ENCODE results near the gene SDF2L1.

The SDF2L1 gene

DNA sequence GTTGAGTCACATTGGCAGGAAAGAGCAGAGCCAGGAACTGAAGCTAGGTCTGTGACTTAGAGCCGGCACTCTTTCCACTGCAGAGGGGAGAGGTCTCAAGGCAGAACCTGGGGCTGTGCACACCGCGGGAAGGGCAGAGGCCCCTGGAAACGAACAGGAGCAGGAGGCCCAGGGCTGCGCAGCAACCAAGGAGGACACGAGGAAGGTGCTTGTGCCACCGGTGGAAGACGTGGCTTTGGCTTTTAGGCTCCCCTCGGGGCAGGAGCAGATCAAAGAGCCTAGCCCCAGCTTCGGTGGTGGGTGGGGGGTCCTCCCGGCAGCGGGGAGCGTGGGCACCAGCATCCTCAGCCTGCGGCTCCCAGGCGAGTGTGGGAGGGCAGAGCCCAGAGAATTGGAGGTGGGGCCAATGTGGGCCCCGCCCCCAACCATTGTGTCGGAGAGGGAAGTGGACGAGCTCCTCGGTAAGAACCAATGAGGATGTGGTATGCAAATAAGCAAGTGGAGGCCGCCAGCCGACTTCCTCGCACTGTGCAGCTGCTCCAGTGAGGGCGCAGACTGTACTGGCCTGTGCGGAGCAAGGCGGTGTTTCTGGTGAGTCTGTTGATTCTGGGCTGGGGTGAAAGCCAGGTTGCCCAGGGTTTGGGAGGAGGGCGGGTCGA lies 9.7 kb upstream of the SDF2L1 start, which contains the start of gene CCDC116:
TSS of gene CCDC116 (plus strand) at position 524 of the 659 bp plus-strand sequence. CDS start 422 bp downstream, outside the sequence.
- 88% methylated on average over 27 of the region's 27 CpGs for WGBS
- Histone ChIP-seq H3K14ac (ENCODE audit: low read length in 2 of 2) (no peak within 1 kb of the TSS), H2BK12ac (ENCODE audit: low read length in 2 of 2) (no peak within 1 kb of the TSS), H3K4me1 (ENCODE audit: control insufficient read depth, insufficient read depth, low read depth, low read length) (peaks cover 12% of the 10 kb centered on the region), H3K27ac (ENCODE audit: low read length, poor library complexity, severe bottlenecking) (no peak within 1 kb of the TSS), H3K9ac (ENCODE audit: low read length) (no peak within 1 kb of the TSS), H2BK5ac (ENCODE audit: low read depth, low read length, poor library complexity, severe bottlenecking) (no peak within 1 kb of the TSS), H3K4me3 (ENCODE audit: insufficient read depth in 1 of 2, low read depth in 1 of 2, low read length in 2 of 2) (no peak within 1 kb of the TSS), H2BK15ac (ENCODE audit: low read depth, poor library complexity, severe bottlenecking) (no peak within 1 kb of the TSS), H3K4ac (ENCODE audit: low read depth in 1 of 2, low read length in 2 of 2) (no peak within 1 kb of the TSS), H2AFZ (ENCODE audit: low read depth, low read length) (no peak within 1 kb of the TSS), H3K4me2 (ENCODE audit: low read length, poor library complexity, severe bottlenecking) (no peak within 1 kb of the TSS), H4K91ac (ENCODE audit: low read length) (no peak within 1 kb of the TSS), H3K23ac (ENCODE audit: low read length in 2 of 2) (no peak within 1 kb of the TSS), H3K79me1 (replicated peaks; ENCODE audit: low read length, poor library complexity, severe bottlenecking) (peaks cover 11% of the 10 kb centered on the region), H3K9me3 (ENCODE audit: control insufficient read depth, low read length) (no peaks in the 10 kb centered on the region), H3K36me3 (ENCODE audit: control insufficient read depth in 1 of 2, insufficient read depth in 2 of 2, low read depth in 1 of 2, low read length in 2 of 2) (peaks cover 0 to 14% of the 10 kb centered on the region in 2 experiments), H3K27me3 (ENCODE audit: control insufficient read depth in 1 of 2, insufficient read depth in 1 of 2, low read length in 2 of 2) (peaks cover 0 to 4% of the 10 kb centered on the region in 2 experiments), H2BK120ac (ENCODE audit: low read depth, low read length) (no peak within 1 kb of the TSS), H3K18ac (ENCODE audit: low read depth in 1 of 2, low read length in 2 of 2) (no peak within 1 kb of the TSS), H4K8ac (ENCODE audit: low read length) (no peak within 1 kb of the TSS), H2AK5ac (ENCODE audit: low read length, severe bottlenecking) (no peak within 1 kb of the TSS)
- no peak for DNase-seq

DNA sequence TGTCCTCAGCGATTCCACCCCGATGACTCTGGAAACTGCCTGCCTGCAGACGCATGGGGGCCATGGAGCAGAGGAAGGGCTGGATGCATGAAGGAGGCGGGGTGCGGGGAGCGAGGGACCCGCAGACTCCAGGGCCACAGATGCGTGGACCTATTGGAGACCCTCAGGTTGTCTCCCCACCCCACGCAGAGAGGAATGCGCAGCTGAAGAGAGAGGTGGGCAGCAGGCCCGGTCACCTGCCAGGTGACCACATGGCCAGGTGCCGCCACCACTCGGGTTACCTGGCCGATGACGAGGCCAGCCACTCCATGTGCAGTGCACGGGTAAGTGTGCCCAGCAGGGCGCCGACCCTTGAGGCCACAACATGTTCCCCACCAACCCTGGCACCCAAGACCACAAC lies 9.2 kb upstream of the SDF2L1 start:
- H3K4ac ChIP-seq (ENCODE audit: low read depth in 1 of 2, low read length in 2 of 2), result no peak overlapping the region
- no peak for DNase-seq
- H2AFZ ChIP-seq (ENCODE audit: low read depth, low read length), result no peak overlapping the region
- H3K4me1 ChIP-seq (ENCODE audit: control insufficient read depth, insufficient read depth, low read depth, low read length), result peaks cover 12% of the 10 kb centered on the region
- H3K4me3 ChIP-seq (ENCODE audit: insufficient read depth in 1 of 2, low read depth in 1 of 2, low read length in 2 of 2), result no peak overlapping the region
- H2AK5ac ChIP-seq (ENCODE audit: low read length, severe bottlenecking), result no peak overlapping the region
- no peak overlapping the region for H3K4me2 ChIP-seq (ENCODE audit: low read length, poor library complexity, severe bottlenecking)
- H3K18ac ChIP-seq (ENCODE audit: low read depth in 1 of 2, low read length in 2 of 2), result no peak overlapping the region
- no peak overlapping the region for H2BK120ac ChIP-seq (ENCODE audit: low read depth, low read length)
- H3K27me3 ChIP-seq (ENCODE audit: control insufficient read depth in 1 of 2, insufficient read depth in 1 of 2, low read length in 2 of 2), result peaks cover 0 to 4% of the 10 kb centered on the region in 2 experiments
- H3K27ac ChIP-seq (ENCODE audit: low read length, poor library complexity, severe bottlenecking), result no peak overlapping the region
- H4K91ac ChIP-seq (ENCODE audit: low read length), result no peak overlapping the region
- no peak overlapping the region for H4K8ac ChIP-seq (ENCODE audit: low read length)
- H3K36me3 ChIP-seq (ENCODE audit: control insufficient read depth in 1 of 2, insufficient read depth in 2 of 2, low read depth in 1 of 2, low read length in 2 of 2), result peaks cover 0 to 11% of the 10 kb centered on the region in 2 experiments
- H2BK15ac ChIP-seq (ENCODE audit: low read depth, poor library complexity, severe bottlenecking), result no peak overlapping the region
- no peak overlapping the region for H3K9ac ChIP-seq (ENCODE audit: low read length)
- no peaks in the 10 kb centered on the region for H3K9me3 ChIP-seq (ENCODE audit: control insufficient read depth, low read length)
- H3K79me1 ChIP-seq (replicated peaks; ENCODE audit: low read length, poor library complexity, severe bottlenecking), result peaks cover 10% of the 10 kb centered on the region
- WGBS, result 96% methylated on average over 18 of the region's 18 CpGs
- no peak overlapping the region for H2BK12ac ChIP-seq (ENCODE audit: low read length in 2 of 2)
- no peak overlapping the region for H3K14ac ChIP-seq (ENCODE audit: low read length in 2 of 2)
- no peak overlapping the region for H2BK5ac ChIP-seq (ENCODE audit: low read depth, low read length, poor library complexity, severe bottlenecking)
- no peak overlapping the region for H3K23ac ChIP-seq (ENCODE audit: low read length in 2 of 2)

DNA sequence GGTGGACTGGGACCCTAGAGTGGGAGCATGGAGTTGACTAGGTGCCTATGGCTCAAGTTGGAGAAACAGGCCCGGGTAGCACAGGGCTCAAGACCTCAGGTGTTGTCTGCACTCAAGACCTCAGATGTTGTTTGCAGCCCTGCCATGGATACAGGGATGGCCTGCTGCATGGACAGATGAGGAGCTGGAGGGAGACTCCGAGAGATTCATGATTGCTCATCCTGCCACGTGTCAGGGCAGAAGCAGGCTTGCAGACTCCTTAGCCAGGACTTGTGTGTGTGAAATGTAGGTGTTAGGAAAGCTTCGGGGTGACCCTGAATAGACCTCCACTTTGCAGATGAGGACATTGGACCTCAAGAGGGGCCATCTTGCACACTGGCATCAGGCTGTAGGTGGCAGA lies 8.6 kb upstream of the SDF2L1 start:
- H4K8ac ChIP-seq (ENCODE audit: low read length), result no peak overlapping the region
- no peak overlapping the region for H2AK5ac ChIP-seq (ENCODE audit: low read length, severe bottlenecking)
- H4K91ac ChIP-seq (ENCODE audit: low read length), result no peak overlapping the region
- H3K27me3 ChIP-seq (ENCODE audit: control insufficient read depth in 1 of 2, insufficient read depth in 1 of 2, low read length in 2 of 2), result peaks cover 0 to 4% of the 10 kb centered on the region in 2 experiments
- H3K27ac ChIP-seq (ENCODE audit: low read length, poor library complexity, severe bottlenecking), result no peak overlapping the region
- no peak overlapping the region for H3K9ac ChIP-seq (ENCODE audit: low read length)
- peaks cover 0 to 5% of the 10 kb centered on the region in 2 experiments for H3K36me3 ChIP-seq (ENCODE audit: control insufficient read depth in 1 of 2, insufficient read depth in 2 of 2, low read depth in 1 of 2, low read length in 2 of 2)
- H3K9me3 ChIP-seq (ENCODE audit: control insufficient read depth, low read length), result no peaks in the 10 kb centered on the region
- H3K4ac ChIP-seq (ENCODE audit: low read depth in 1 of 2, low read length in 2 of 2), result no peak overlapping the region
- no peak overlapping the region for H2BK15ac ChIP-seq (ENCODE audit: low read depth, poor library complexity, severe bottlenecking)
- no peak overlapping the region for H3K23ac ChIP-seq (ENCODE audit: low read length in 2 of 2)
- H3K4me1 ChIP-seq (ENCODE audit: control insufficient read depth, insufficient read depth, low read depth, low read length), result peaks cover 7% of the 10 kb centered on the region
- H3K14ac ChIP-seq (ENCODE audit: low read length in 2 of 2), result no peak overlapping the region
- no peak overlapping the region for H2BK5ac ChIP-seq (ENCODE audit: low read depth, low read length, poor library complexity, severe bottlenecking)
- H2BK12ac ChIP-seq (ENCODE audit: low read length in 2 of 2), result no peak overlapping the region
- H3K18ac ChIP-seq (ENCODE audit: low read depth in 1 of 2, low read length in 2 of 2), result no peak overlapping the region
- DNase-seq, result no peak
- H2BK120ac ChIP-seq (ENCODE audit: low read depth, low read length), result no peak overlapping the region
- no peak overlapping the region for H3K4me2 ChIP-seq (ENCODE audit: low read length, poor library complexity, severe bottlenecking)
- peaks cover 5% of the 10 kb centered on the region for H3K79me1 ChIP-seq (replicated peaks; ENCODE audit: low read length, poor library complexity, severe bottlenecking)
- no peak overlapping the region for H2AFZ ChIP-seq (ENCODE audit: low read depth, low read length)
- H3K4me3 ChIP-seq (ENCODE audit: insufficient read depth in 1 of 2, low read depth in 1 of 2, low read length in 2 of 2), result no peak overlapping the region
- WGBS, result 97% methylated on average over 3 of the region's 4 CpGs

DNA sequence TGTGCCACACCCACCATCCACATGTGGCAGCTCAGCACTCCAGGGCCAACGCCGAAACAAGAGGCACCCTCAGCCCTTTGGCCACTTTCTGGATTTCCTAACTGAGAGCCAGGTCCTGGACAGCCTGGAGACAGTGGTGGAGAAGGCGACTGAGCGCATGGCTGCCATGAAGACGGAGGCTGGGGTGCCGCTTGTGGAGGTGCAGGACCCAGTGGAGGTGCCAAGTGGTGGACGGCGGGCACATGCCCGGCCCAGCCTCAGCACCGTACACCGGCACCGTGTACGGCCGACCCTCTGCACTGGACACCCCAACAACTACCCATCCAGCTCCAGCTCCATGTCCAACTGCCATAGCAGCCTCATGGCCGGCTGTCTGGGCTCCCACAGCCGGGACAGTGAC lies 8.0 kb upstream of the SDF2L1 start:
- Histone ChIP-seq H3K4me1 (ENCODE audit: control insufficient read depth, insufficient read depth, low read depth, low read length) (peaks cover 1% of the 10 kb centered on the region), H3K9ac (ENCODE audit: low read length) (no peak overlapping the region), H4K91ac (ENCODE audit: low read length) (no peak overlapping the region), H2BK5ac (ENCODE audit: low read depth, low read length, poor library complexity, severe bottlenecking) (no peak overlapping the region), H3K9me3 (ENCODE audit: control insufficient read depth, low read length) (no peaks in the 10 kb centered on the region), H3K36me3 (ENCODE audit: control insufficient read depth in 1 of 2, insufficient read depth in 2 of 2, low read depth in 1 of 2, low read length in 2 of 2) (no peaks in the 10 kb centered on the region), H2BK12ac (ENCODE audit: low read length in 2 of 2) (no peak overlapping the region), H4K8ac (ENCODE audit: low read length) (no peak overlapping the region), H2BK15ac (ENCODE audit: low read depth, poor library complexity, severe bottlenecking) (no peak overlapping the region), H3K14ac (ENCODE audit: low read length in 2 of 2) (no peak overlapping the region), H2BK120ac (ENCODE audit: low read depth, low read length) (no peak overlapping the region), H2AK5ac (ENCODE audit: low read length, severe bottlenecking) (no peak overlapping the region), H3K4me2 (ENCODE audit: low read length, poor library complexity, severe bottlenecking) (no peak overlapping the region), H3K23ac (ENCODE audit: low read length in 2 of 2) (no peak overlapping the region), H3K79me1 (replicated peaks; ENCODE audit: low read length, poor library complexity, severe bottlenecking) (peaks cover under 1% of the 10 kb centered on the region), H2AFZ (ENCODE audit: low read depth, low read length) (no peak overlapping the region), H3K27me3 (ENCODE audit: control insufficient read depth in 1 of 2, insufficient read depth in 1 of 2, low read length in 2 of 2) (peaks cover 0 to 4% of the 10 kb centered on the region in 2 experiments), H3K4ac (ENCODE audit: low read depth in 1 of 2, low read length in 2 of 2) (no peak overlapping the region), H3K4me3 (ENCODE audit: insufficient read depth in 1 of 2, low read depth in 1 of 2, low read length in 2 of 2) (no peak overlapping the region), H3K27ac (ENCODE audit: low read length, poor library complexity, severe bottlenecking) (no peak overlapping the region), H3K18ac (ENCODE audit: low read depth in 1 of 2, low read length in 2 of 2) (no peak overlapping the region)
- 91% methylated on average over 11 of the region's 16 CpGs for WGBS
- no peak for DNase-seq
